K562 (cell line): Measurements from ENCODE around the gene HOXD9. TPM values are rescaled to one million over a fixed set of nuclear protein-coding genes. Genes with fewer than 3 reads are reported as not detected.

Source experiments
- ATAC-seq: fragments of 200-7000 bp; cut with Tn5 transposase; 3 replicates; pipeline ENCODE4 v1.9.1; 2020; ENCODE audit warnings: moderate library complexity
- BruUV-seq: library from RNA; stranded (reverse); fragments of 400-500 nt; replicated peaks from 2 replicates; lab custom pipeline; 2021; lab: Mats Ljungman, UMichigan
- CTCF ChIA-PET: fragments of 300-600 bp; formaldehyde crosslinking; extraction: SDS; loops from one replicate; lab custom pipeline; 2021; ENCODE audit warnings: low intra/inter-chr PET ratio; lab: Yijun Ruan, JAX
- POLR2A ChIA-PET: fragments of 300-600, 350-650 bp; sonication (Branson Sonifier 250); formaldehyde crosslinking; extraction: SDS; loops from one replicate; lab custom pipeline; 2021; ENCODE audit warnings: antibody characterized with exemption, inconsistent platforms; lab: Yijun Ruan, JAX
- DNase-seq, 4 experiments: peaks; one replicate each; pipeline versions ENCODE4 v3.0.0 to v3.0.0-alpha.2; 2011 to 2018; ENCODE audit warnings: low spot score in 3 of 4, mixed read lengths in 3 of 4; ENCODE audit errors: extremely low read depth in 1 of 4
- FAIRE-seq: peaks from 2 replicates; lab custom pipeline; 2011; peaks lifted over from hg19 to GRCh38; lab: Jason Lieb, UNC
- H2AFZ ChIP-seq: 2 replicates; pipeline ENCODE4 v1.6.0; 2011; ENCODE audit warnings: low read depth, low read length, control low read depth, inconsistent platforms
- H3K27ac ChIP-seq: fragments of 200-600 bp; 3 replicates; pipeline ENCODE4 v1.8.0; 2011; ENCODE audit warnings: low read depth, mild to moderate bottlenecking, control low read depth, inconsistent platforms, low read length, moderate library complexity, mixed read lengths; ENCODE audit errors: extremely low read depth
- H3K27me3 ChIP-seq, 2 experiments: fragments of 300-600 bp in 1 of 2; 2 replicates in 1 of 2; 3 replicates in 1 of 2; pipeline versions ENCODE4 v1.6.0 to v1.8.0; 2011; ENCODE audit warnings: inconsistent platforms in 2 of 2, low read length in 2 of 2, mild to moderate bottlenecking in 1 of 2, mixed read lengths in 1 of 2, moderate library complexity in 1 of 2; ENCODE audit not compliant: control insufficient read depth in 2 of 2, insufficient read depth in 2 of 2
- H3K36me3 ChIP-seq: fragments of 300-600 bp; 3 replicates; pipeline ENCODE4 v1.8.0; 2011; ENCODE audit warnings: mild to moderate bottlenecking, low read length, inconsistent platforms; ENCODE audit not compliant: control insufficient read depth, insufficient read depth
- H3K4me1 ChIP-seq, 2 experiments: fragments of 200-600 bp in 1 of 2; replicated peaks in 1 of 2; 2 replicates in 1 of 2; 3 replicates in 1 of 2; pipeline versions ENCODE4 v1.5.1 to v1.8.0; 2011; ENCODE audit warnings: inconsistent platforms in 2 of 2, low read length in 2 of 2, mild to moderate bottlenecking in 1 of 2, mixed read lengths in 1 of 2, moderate library complexity in 1 of 2; ENCODE audit not compliant: control insufficient read depth in 2 of 2, insufficient read depth in 2 of 2
- H3K4me2 ChIP-seq: 2 replicates; pipeline ENCODE4 v1.6.1; 2011; ENCODE audit warnings: low read length, control low read depth, inconsistent platforms, mixed read lengths; ENCODE audit not compliant: insufficient read depth
- H3K4me3 ChIP-seq: fragments of 200-600 bp; sonication (generic), shearing (Covaris generic); 2 replicates; pipeline ENCODE4 v1.5.1; 2016; ENCODE audit warnings: control low read depth, inconsistent platforms
- H3K79me2 ChIP-seq: fragments of 200-600 bp; 3 replicates; pipeline ENCODE4 v1.8.0; 2011; ENCODE audit warnings: low read length, inconsistent platforms; ENCODE audit not compliant: control insufficient read depth, insufficient read depth
- H3K9ac ChIP-seq, 2 experiments: 2 replicates each; pipeline versions ENCODE4 v1.6.0 to v1.6.1; 2011; ENCODE audit warnings: low read depth in 2 of 2, low read length in 2 of 2, control low read depth in 1 of 2, inconsistent platforms in 1 of 2, mild to moderate bottlenecking in 1 of 2, mixed read lengths in 1 of 2; ENCODE audit not compliant: insufficient read depth in 1 of 2
- H3K9me1 ChIP-seq: one replicate; pipeline ENCODE4 v1.6.0; 2011; ENCODE audit warnings: inconsistent platforms, mild to moderate bottlenecking, low read length, moderate library complexity; ENCODE audit not compliant: control insufficient read depth, insufficient read depth
- H3K9me3 ChIP-seq: replicated peaks from 2 replicates; pipeline ENCODE4 v1.5.1; 2011; ENCODE audit warnings: low read depth, low read length, inconsistent platforms; ENCODE audit not compliant: control insufficient read depth, insufficient read depth
- H4K20me1 ChIP-seq: replicated peaks from 2 replicates; pipeline ENCODE4 v1.6.1; 2011; ENCODE audit warnings: low read length, inconsistent platforms, mixed read lengths; ENCODE audit not compliant: control insufficient read depth, insufficient read depth
- ARHGAP35 ChIP-seq: fragments of 450-650 bp; IDR thresholded peaks from 2 replicates; pipeline ENCODE4 v1.6.1; 2018; ENCODE audit not compliant: partially characterized antibody
- BCOR ChIP-seq: fragments of 450-650 bp; IDR thresholded peaks from 2 replicates; pipeline ENCODE4 v1.6.1; 2016
- C11orf30 ChIP-seq: fragments of 450-650 bp; IDR thresholded peaks from 2 replicates; pipeline ENCODE4 v1.6.1; 2016; ENCODE audit warnings: low read depth, mild to moderate bottlenecking
- MTA3 ChIP-seq: fragments of 450-650 bp; formaldehyde crosslinking; IDR thresholded peaks from 2 replicates; pipeline ENCODE4 v1.6.1; 2017; ENCODE audit warnings: mild to moderate bottlenecking, borderline replicate concordance
- PBX2 ChIP-seq, 2 experiments: IDR thresholded peaks in 1 of 2; conservative IDR thresholded peaks in 1 of 2; 2 replicates each; pipeline ENCODE4 v1.6.1; 2016; ENCODE audit warnings: low read depth in 2 of 2, mild to moderate bottlenecking in 1 of 2, missing compliant biosample characterization in 1 of 2, missing genetic modification characterization in 1 of 2, moderate library complexity in 1 of 2
- SAFB2 ChIP-seq: fragments of 200-400 bp; formaldehyde crosslinking; IDR thresholded peaks from 2 replicates; pipeline ENCODE4 v1.6.1; 2018; ENCODE audit warnings: borderline replicate concordance, low read length, low read depth, moderate library complexity; ENCODE audit not compliant: severe bottlenecking
- THAP12 ChIP-seq: fragments of 250-450 bp; sonication (Bioruptor Pico); IDR thresholded peaks from 2 replicates; pipeline ENCODE4 v1.9.0; 2021; ENCODE audit warnings: mild to moderate bottlenecking, inconsistent platforms
- THRA ChIP-seq: fragments of 450-650 bp; IDR thresholded peaks from 2 replicates; pipeline ENCODE4 v1.6.1; 2017; ENCODE audit warnings: mild to moderate bottlenecking, moderate library complexity
- ZEB2 ChIP-seq: fragments of 450-650 bp; IDR thresholded peaks from 2 replicates; pipeline ENCODE4 v1.6.1; 2016
- ZNF316 ChIP-seq: fragments of 450-650 bp; IDR thresholded peaks from 2 replicates; pipeline ENCODE4 v1.6.1; 2016
- WGBS: fragments of 100-300 bp; shearing (Covaris generic); methylation state at CpG from one replicate; pipeline ENCODE4 v1.1.6; 2016; ENCODE audit warnings: low coverage, mixed read lengths; ENCODE audit not compliant: insufficient coverage; ENCODE audit errors: missing lambda C conversion rate; 5-methylcytosine and 5-hydroxymethylcytosine counted together
- in situ Hi-C: fragments of 300-500 bp; cut with MboI; formaldehyde crosslinking; loops from 4 replicates; pipeline ENCODE4 v1.15.0; 2018; ENCODE audit warnings: inconsistent platforms, mixed read lengths
- intact Hi-C: fragments of 100-400 bp; cut with micrococcal nuclease; formaldehyde crosslinking; loops from 2 replicates; pipeline ENCODE4 v1.14.2; 2022
- polyA plus RNA-seq, 8 experiments: library from polyadenylated mRNA; depleted of rRNA in 4 of 8; stranded (reverse) in 5 of 8; unstranded in 3 of 8; fragments of >200 nt; fragmentation: Nextera tagmentation in 2 of 8; fragmentation: Illumina TruSeq in 1 of 8; extraction: Ambion mirVana in 2 of 8; extraction: Trizol in 1 of 8; gene quantifications; 2 replicates each; pipeline versions ENCODE4 v1.2.1 to v1.2.3, GENCODE V29; 2011 to 2014; ENCODE audit warnings: inconsistent platforms in 1 of 8, missing spikeins in 1 of 8
- total RNA-seq, 7 experiments: library from RNA; depleted of rRNA in 6 of 7; stranded (reverse); fragments of >200 nt in 6 of 7; fragmentation: Illumina TruSeq in 2 of 7; extraction: Trizol in 2 of 7; gene quantifications; 2 replicates each; pipeline versions ENCODE4 v1.2.1 to v1.2.3, GENCODE V29; 2011 to 2021; ENCODE audit warnings: low replicate concordance in 1 of 7

HOXD9 gene
- total and polyA plus RNA-seq, 9 of the 15 experiments (the other 6 are each of a cell fraction or from before 2014, with no cell fraction given) = not detected

- TF ChIP-seq ARHGAP35 (no peak), ZEB2 (no peak), SAFB2 (no peak), BCOR (no peak), THRA (no peak), THAP12 (no peak)
Observed at GRCh38 chr2:176074919-176075425, 47.5 kb upstream of the HOXD9 start (continued).

- WGBS = 3% methylated on average over 15 of the region's 15 CpGs
- DNase-seq (peak in 1 of 4 experiments; percentile 37), FAIRE-seq (no peak), ATAC-seq (no peak)
- Histone ChIP-seq H4K20me1 (no peaks in the 10 kb centered on the region; the same call in 1 of the 2 replicates), H2AFZ (peak overlapping the region; percentile 48; the same call in 1 of the 2 replicates), H3K9me3 (no peaks in the 10 kb centered on the region), H3K9me1 (no peaks in the 10 kb centered on the region), H3K4me1 (peaks cover 3 to 24% of the 10 kb centered on the region in 2 experiments; a peak in 3 of 5 replicates), H3K4me3 (no peak overlapping the region), H3K36me3 (no peaks in the 10 kb centered on the region), H3K27me3 (peaks cover 60 to 62% of the 10 kb centered on the region in 2 experiments), H3K4me2 (peak overlapping the region; percentile 54), H3K9ac (no peak overlapping the region), H3K27ac (no peak overlapping the region), H3K79me2 (no peaks in the 10 kb centered on the region)
- intact Hi-C loops (loop anchor here (10.0 kb wide), 1 partner anchor 211 kb away; no protein-coding TSS in a partner anchor), in situ Hi-C loops (loop anchor here (10.0 to 25.0 kb wide), 2 partner anchors 391 to 1038 kb away; no protein-coding TSS in a partner anchor)
- ChIA-PET POLR2A (interaction anchor here (0.7 to 1.0 kb wide), 2 partner anchors 73 to 1394 kb away, joined by 3 read pairs; partner anchors contain the start of gene LNPK), CTCF (no interaction called here)
- no TSS peak for BruUV-seq
- TF ChIP-seq C11orf30 (0 out of 2 replicates have a peak, but pooled peaks have one; percentile 15), ZNF316 (0 out of 2 replicates have a peak, but pooled peaks have one; percentile 14), PBX2 (CRISPR knock-in tag; IDR thresholded peaks at IDR 0.05; ENCODE audit: low read depth) (no peak), PBX2 (tag; conservative IDR thresholded peaks at IDR 0.05; ENCODE audit: low read depth) (0 out of 2 replicates have a peak, but pooled peaks have one; percentile 20), MTA3 (0 out of 2 replicates have a peak, but pooled peaks have one; percentile 45)
Observed at GRCh38 chr2:176075481-176075880, 47.0 kb upstream of the HOXD9 start.
